ENCODE measurements around the gene DNAH10.

The DNAH10 gene

DNA sequence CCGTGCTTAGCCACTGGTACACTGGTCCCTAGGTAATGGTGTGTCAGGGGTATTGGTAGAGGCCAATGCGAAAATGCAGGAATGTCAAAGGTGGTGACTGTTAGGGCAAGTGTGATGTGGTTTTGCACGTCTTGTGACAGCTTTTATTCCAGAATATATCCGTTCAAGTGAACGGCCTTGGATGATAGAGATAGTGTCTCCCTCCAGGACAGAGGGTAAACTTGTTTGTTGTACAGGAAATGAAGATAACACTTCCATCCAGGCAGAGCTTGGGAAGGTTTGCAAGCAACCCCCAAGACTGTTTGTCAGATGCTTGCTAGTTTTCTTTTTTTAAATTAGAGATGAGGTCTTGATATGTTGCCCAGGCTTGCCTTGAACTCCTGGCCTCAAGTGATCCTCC lies 84.2 kb downstream of the DNAH10 start (continued):
- TF ChIP-seq, protein P1, sequence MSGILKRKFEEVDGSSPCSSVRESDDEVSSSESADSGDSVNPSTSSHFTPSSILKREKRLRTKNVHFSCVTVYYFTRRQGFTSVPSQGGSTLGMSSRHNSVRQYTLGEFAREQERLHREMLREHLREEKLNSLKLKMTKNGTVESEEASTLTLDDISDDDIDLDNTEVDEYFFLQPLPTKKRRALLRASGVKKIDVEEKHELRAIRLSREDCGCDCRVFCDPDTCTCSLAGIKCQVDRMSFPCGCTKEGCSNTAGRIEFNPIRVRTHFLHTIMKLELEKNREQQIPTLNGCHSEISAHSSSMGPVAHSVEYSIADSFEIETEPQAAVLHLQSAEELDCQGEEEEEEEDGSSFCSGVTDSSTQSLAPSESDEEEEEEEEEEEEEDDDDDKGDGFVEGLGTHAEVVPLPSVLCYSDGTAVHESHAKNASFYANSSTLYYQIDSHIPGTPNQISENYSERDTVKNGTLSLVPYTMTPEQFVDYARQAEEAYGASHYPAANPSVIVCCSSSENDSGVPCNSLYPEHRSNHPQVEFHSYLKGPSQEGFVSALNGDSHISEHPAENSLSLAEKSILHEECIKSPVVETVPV (CRISPR knock-in tag; IDR thresholded peaks at IDR 0.05): no peak
- no peak for TF ChIP-seq TOX (CRISPR knock-in tag; IDR thresholded peaks at IDR 0.05; ENCODE audit: borderline replicate concordance)
- TF ChIP-seq ZFP3 (CRISPR knock-in tag; IDR thresholded peaks at IDR 0.05): no peak

DNA sequence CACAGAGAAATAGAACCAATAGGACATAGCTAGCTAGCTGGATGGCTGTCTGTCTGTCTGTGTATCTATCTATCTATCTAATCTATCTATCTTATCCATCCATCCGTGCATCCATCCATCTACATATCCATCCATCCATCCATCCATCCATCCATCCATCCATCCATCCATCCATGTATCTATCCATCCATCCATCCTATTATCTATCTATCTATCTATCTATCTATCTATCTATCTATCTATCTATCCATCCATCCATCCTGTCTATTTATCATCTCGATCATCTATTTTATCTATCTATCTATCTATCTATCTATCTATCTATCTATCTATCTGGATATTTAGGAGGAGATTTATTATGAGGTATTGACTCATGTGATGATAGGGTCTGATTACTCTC lies 84.9 kb downstream of the DNAH10 start:
- ATAC-seq: no peak
- TF ChIP-seq, protein P2, sequence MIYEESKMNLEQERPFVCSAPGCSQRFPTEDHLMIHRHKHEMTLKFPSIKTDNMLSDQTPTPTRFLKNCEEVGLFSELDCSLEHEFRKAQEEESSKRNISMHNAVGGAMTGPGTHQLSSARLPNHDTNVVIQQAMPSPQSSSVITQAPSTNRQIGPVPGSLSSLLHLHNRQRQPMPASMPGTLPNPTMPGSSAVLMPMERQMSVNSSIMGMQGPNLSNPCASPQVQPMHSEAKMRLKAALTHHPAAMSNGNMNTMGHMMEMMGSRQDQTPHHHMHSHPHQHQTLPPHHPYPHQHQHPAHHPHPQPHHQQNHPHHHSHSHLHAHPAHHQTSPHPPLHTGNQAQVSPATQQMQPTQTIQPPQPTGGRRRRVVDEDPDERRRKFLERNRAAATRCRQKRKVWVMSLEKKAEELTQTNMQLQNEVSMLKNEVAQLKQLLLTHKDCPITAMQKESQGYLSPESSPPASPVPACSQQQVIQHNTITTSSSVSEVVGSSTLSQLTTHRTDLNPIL (CRISPR knock-in tag; IDR thresholded peaks at IDR 0.05; ENCODE audit: low read depth): no peak
- TF ChIP-seq ZC3H10 (CRISPR knock-in tag; IDR thresholded peaks at IDR 0.05): no peak

DNA sequence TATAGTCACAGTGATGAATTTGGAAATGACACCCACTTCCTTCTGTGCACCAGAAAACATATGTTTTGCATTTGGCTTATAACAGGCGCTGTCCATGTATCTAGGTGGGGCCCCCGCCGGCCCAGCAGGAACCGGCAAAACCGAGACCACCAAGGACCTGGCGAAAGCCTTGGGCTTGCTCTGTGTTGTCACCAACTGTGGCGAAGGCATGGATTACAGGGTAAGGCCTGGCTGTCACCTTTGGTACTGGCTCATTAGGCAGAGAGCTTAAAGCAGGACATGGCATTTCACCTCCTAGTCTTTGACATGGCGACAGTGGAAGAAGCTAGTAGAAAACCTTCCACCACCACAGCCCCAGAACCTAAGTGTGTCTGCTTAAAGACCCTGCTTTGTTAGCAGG lies 85.8 kb downstream of the DNAH10 start:
- ATAC-seq: no peak

More for the DNA sequence above, 85.8 kb downstream of the DNAH10 start:
- TF ChIP-seq ZC3H10 (CRISPR knock-in tag; IDR thresholded peaks at IDR 0.05) (no peak), SNAI2 (CRISPR knock-in tag; IDR thresholded peaks at IDR 0.05) (no peak), RARB (CRISPR knock-in tag; IDR thresholded peaks at IDR 0.05) (no peak), ESRRG (CRISPR knock-in tag; IDR thresholded peaks at IDR 0.05) (no peak), PPARA (CRISPR knock-in tag; IDR thresholded peaks at IDR 0.05; ENCODE audit: borderline replicate concordance) (no peak), TOX (CRISPR knock-in tag; IDR thresholded peaks at IDR 0.05; ENCODE audit: borderline replicate concordance) (no peak), CSDC2 (CRISPR knock-in tag; IDR thresholded peaks at IDR 0.05) (no peak), BACH2 (CRISPR knock-in tag; IDR thresholded peaks at IDR 0.05; ENCODE audit: borderline replicate concordance) (no peak), ZFP30 (CRISPR knock-in tag; IDR thresholded peaks at IDR 0.05) (no peak), ISL1 (CRISPR knock-in tag; IDR thresholded peaks at IDR 0.05) (no peak), ZNF565 (CRISPR knock-in tag; conservative IDR thresholded peaks at IDR 0.05; ENCODE audit: low read depth) (no peak), ZNF70 (CRISPR knock-in tag; IDR thresholded peaks at IDR 0.05) (no peak), OSR1 (CRISPR knock-in tag; IDR thresholded peaks at IDR 0.05) (no peak), TCF4 (CRISPR knock-in tag; IDR thresholded peaks at IDR 0.05; ENCODE audit: borderline replicate concordance) (no peak), ZFP3 (CRISPR knock-in tag; IDR thresholded peaks at IDR 0.05) (no peak)
- TF ChIP-seq, protein P3, sequence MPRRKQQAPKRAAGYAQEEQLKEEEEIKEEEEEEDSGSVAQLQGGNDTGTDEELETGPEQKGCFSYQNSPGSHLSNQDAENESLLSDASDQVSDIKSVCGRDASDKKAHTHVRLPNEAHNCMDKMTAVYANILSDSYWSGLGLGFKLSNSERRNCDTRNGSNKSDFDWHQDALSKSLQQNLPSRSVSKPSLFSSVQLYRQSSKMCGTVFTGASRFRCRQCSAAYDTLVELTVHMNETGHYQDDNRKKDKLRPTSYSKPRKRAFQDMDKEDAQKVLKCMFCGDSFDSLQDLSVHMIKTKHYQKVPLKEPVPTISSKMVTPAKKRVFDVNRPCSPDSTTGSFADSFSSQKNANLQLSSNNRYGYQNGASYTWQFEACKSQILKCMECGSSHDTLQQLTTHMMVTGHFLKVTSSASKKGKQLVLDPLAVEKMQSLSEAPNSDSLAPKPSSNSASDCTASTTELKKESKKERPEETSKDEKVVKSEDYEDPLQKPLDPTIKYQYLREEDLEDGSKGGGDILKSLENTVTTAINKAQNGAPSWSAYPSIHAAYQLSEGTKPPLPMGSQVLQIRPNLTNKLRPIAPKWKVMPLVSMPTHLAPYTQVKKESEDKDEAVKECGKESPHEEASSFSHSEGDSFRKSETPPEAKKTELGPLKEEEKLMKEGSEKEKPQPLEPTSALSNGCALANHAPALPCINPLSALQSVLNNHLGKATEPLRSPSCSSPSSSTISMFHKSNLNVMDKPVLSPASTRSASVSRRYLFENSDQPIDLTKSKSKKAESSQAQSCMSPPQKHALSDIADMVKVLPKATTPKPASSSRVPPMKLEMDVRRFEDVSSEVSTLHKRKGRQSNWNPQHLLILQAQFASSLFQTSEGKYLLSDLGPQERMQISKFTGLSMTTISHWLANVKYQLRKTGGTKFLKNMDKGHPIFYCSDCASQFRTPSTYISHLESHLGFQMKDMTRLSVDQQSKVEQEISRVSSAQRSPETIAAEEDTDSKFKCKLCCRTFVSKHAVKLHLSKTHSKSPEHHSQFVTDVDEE (CRISPR knock-in tag; IDR thresholded peaks at IDR 0.05): no peak
- TF ChIP-seq, protein P4, sequence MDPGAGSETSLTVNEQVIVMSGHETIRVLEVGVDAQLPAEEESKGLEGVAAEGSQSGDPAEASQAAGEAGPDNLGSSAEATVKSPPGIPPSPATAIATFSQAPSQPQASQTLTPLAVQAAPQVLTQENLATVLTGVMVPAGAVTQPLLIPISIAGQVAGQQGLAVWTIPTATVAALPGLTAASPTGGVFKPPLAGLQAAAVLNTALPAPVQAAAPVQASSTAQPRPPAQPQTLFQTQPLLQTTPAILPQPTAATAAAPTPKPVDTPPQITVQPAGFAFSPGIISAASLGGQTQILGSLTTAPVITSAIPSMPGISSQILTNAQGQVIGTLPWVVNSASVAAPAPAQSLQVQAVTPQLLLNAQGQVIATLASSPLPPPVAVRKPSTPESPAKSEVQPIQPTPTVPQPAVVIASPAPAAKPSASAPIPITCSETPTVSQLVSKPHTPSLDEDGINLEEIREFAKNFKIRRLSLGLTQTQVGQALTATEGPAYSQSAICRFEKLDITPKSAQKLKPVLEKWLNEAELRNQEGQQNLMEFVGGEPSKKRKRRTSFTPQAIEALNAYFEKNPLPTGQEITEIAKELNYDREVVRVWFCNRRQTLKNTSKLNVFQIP (CRISPR knock-in tag; IDR thresholded peaks at IDR 0.05; ENCODE audit: borderline replicate concordance, low read depth): no peak
- TF ChIP-seq, protein P1 (CRISPR knock-in tag; IDR thresholded peaks at IDR 0.05): no peak
- TF ChIP-seq, protein P5, sequence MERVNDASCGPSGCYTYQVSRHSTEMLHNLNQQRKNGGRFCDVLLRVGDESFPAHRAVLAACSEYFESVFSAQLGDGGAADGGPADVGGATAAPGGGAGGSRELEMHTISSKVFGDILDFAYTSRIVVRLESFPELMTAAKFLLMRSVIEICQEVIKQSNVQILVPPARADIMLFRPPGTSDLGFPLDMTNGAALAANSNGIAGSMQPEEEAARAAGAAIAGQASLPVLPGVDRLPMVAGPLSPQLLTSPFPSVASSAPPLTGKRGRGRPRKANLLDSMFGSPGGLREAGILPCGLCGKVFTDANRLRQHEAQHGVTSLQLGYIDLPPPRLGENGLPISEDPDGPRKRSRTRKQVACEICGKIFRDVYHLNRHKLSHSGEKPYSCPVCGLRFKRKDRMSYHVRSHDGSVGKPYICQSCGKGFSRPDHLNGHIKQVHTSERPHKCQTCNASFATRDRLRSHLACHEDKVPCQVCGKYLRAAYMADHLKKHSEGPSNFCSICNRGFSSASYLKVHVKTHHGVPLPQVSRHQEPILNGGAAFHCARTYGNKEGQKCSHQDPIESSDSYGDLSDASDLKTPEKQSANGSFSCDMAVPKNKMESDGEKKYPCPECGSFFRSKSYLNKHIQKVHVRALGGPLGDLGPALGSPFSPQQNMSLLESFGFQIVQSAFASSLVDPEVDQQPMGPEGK (CRISPR knock-in tag; IDR thresholded peaks at IDR 0.05; ENCODE audit: borderline replicate concordance): no peak
